GM23338 (cell line): ENCODE data around the gene OR51B2. TPM values are rescaled to one million over a fixed set of nuclear protein-coding genes. Genes with fewer than 3 reads are reported as not detected.

Source experiments
- ATAC-seq: fragments of 200-7000 bp; cut with Tn5 transposase; 3 replicates; pipeline ENCODE4 v1.9.1; 2020
- DNase-seq: peaks from one replicate; pipeline ENCODE4 v3.0.0-alpha.2; 2015; ENCODE audit warnings: low spot score
- H2AFZ ChIP-seq: fragments of 200-600 bp; sonication (generic); 2 replicates; pipeline ENCODE4 v1.8.0; 2016; ENCODE audit warnings: antibody characterized with exemption, mild to moderate bottlenecking, moderate library complexity
- H3F3A ChIP-seq: fragments of 200-600 bp; sonication (generic); replicated peaks from 2 replicates; pipeline ENCODE4 v1.8.0; 2017; ENCODE audit warnings: antibody characterized with exemption, mixed run types, low read depth
- H3K27ac ChIP-seq: fragments of 200-600 bp; sonication (generic); 2 replicates; pipeline ENCODE4 v1.6.1; 2016; ENCODE audit warnings: low read depth
- H3K27me3 ChIP-seq: fragments of 200-600 bp; sonication (generic); 2 replicates; pipeline ENCODE4 v1.8.0; 2016; ENCODE audit warnings: mild to moderate bottlenecking, mixed run types, moderate library complexity; ENCODE audit not compliant: insufficient read depth
- H3K36me3 ChIP-seq: fragments of 200-600 bp; sonication (generic); 2 replicates; pipeline ENCODE4 v1.8.0; 2016; ENCODE audit warnings: mild to moderate bottlenecking; ENCODE audit not compliant: insufficient read depth
- H3K4me1 ChIP-seq: fragments of 200-600 bp; sonication (generic); 2 replicates; pipeline ENCODE4 v1.8.0; 2016; ENCODE audit warnings: mild to moderate bottlenecking, moderate library complexity; ENCODE audit not compliant: insufficient read depth
- H3K4me2 ChIP-seq: fragments of 200-600 bp; sonication (generic); 2 replicates; pipeline ENCODE4 v1.7.1; 2017; ENCODE audit warnings: mixed run types
- H3K4me3 ChIP-seq: fragments of 200-600 bp; sonication (generic); 2 replicates; pipeline ENCODE4 v1.6.1; 2016; ENCODE audit warnings: mixed run types
- H3K79me2 ChIP-seq: fragments of 200-600 bp; sonication (generic); replicated peaks from 2 replicates; pipeline ENCODE4 v1.8.0; 2017; ENCODE audit warnings: mild to moderate bottlenecking; ENCODE audit not compliant: insufficient read depth
- H3K9me2 ChIP-seq: fragments of 200-600 bp; sonication (generic); 2 replicates; pipeline ENCODE4 v1.8.0; 2017; ENCODE audit not compliant: insufficient read depth
- H4K20me1 ChIP-seq: fragments of 200-600 bp; sonication (generic); replicated peaks from 2 replicates; pipeline ENCODE4 v1.8.0; 2017; ENCODE audit warnings: mild to moderate bottlenecking; ENCODE audit not compliant: insufficient read depth
- H3K27ac Mint-ChIP-seq: 2 replicates; pipeline ENCODE4 v1.8.0; 2020; ENCODE audit warnings: inconsistent platforms, mild to moderate bottlenecking, moderate library complexity, mixed read lengths
- H3K27me3 Mint-ChIP-seq: 3 replicates; pipeline ENCODE4 v1.8.0; 2022; ENCODE audit warnings: low read depth, mild to moderate bottlenecking, moderate library complexity, mixed read lengths, inconsistent platforms; ENCODE audit not compliant: insufficient read depth, poor library complexity
- H3K36me3 Mint-ChIP-seq: 3 replicates; pipeline ENCODE4 v1.8.0; 2021; ENCODE audit warnings: low read depth, mild to moderate bottlenecking, inconsistent platforms, moderate library complexity, mixed read lengths
- H3K4me1 Mint-ChIP-seq: 3 replicates; pipeline ENCODE4 v1.8.0; 2020; ENCODE audit warnings: mild to moderate bottlenecking, inconsistent platforms, mixed read lengths
- H3K4me3 Mint-ChIP-seq: 3 replicates; pipeline ENCODE4 v1.8.0; 2021; ENCODE audit warnings: moderate library complexity, mild to moderate bottlenecking, inconsistent platforms, mixed read lengths
- H3K9me3 Mint-ChIP-seq: 3 replicates; pipeline ENCODE4 v1.8.0; 2020; ENCODE audit warnings: moderate library complexity, mild to moderate bottlenecking, inconsistent platforms, mixed read lengths
- CREB1 ChIP-seq: fragments of 250-450 bp; sonication (Bioruptor Pico); IDR thresholded peaks from 2 replicates; pipeline ENCODE4 v1.5.0; 2020; ENCODE audit warnings: low read depth, mild to moderate bottlenecking, moderate library complexity
- EZH2 ChIP-seq: fragments of 200-600 bp; sonication (generic); IDR thresholded peaks from one replicate; pipeline ENCODE4 v1.8.0; 2017; ENCODE audit warnings: antibody characterized with exemption, mild to moderate bottlenecking, low read depth; ENCODE audit not compliant: unreplicated experiment
- EZH2phosphoT487 ChIP-seq: fragments of 200-600 bp; sonication (generic); IDR thresholded peaks from one replicate; pipeline ENCODE4 v1.8.1; 2018; ENCODE audit warnings: antibody characterized with exemption; ENCODE audit not compliant: unreplicated experiment
- JUNB ChIP-seq: IDR thresholded peaks from one replicate; pipeline ENCODE4 v1.6.1; 2016; ENCODE audit warnings: antibody characterized with exemption; ENCODE audit not compliant: unreplicated experiment
- NANOG ChIP-seq: IDR thresholded peaks from 2 replicates; pipeline ENCODE4 v1.6.1; 2016; ENCODE audit warnings: antibody characterized with exemption, borderline replicate concordance
- POLR2AphosphoS5 ChIP-seq: IDR thresholded peaks from 2 replicates; pipeline ENCODE4 v1.6.1; 2016; ENCODE audit warnings: antibody characterized with exemption, low read depth
- STAT1 ChIP-seq: IDR thresholded peaks from one replicate; pipeline ENCODE4 v1.6.1; 2016; ENCODE audit warnings: antibody characterized with exemption; ENCODE audit not compliant: unreplicated experiment
- ZNF114 ChIP-seq: fragments of 250-450 bp; sonication (Bioruptor Pico); IDR thresholded peaks from 2 replicates; pipeline ENCODE4 v1.5.0; 2020; ENCODE audit warnings: mild to moderate bottlenecking, moderate library complexity
- ZNF331 ChIP-seq: fragments of 250-450 bp; sonication (Bioruptor Pico); IDR thresholded peaks from 2 replicates; pipeline ENCODE4 v1.5.0; 2020; ENCODE audit warnings: low read depth, mild to moderate bottlenecking, moderate library complexity
- polyA plus RNA-seq: library from polyadenylated mRNA; unstranded; fragments of >200 nt; fragmentation: Nextera tagmentation; extraction: Ambion mirVana; gene quantifications from 2 replicates; pipeline ENCODE4 v1.2.1, GENCODE V29; 2016
- total RNA-seq: library from RNA; depleted of rRNA; stranded (reverse); fragments of >200 nt; shearing (Covaris generic); gene quantifications from 2 replicates; pipeline ENCODE4 v1.2.3, GENCODE V29; 2014
- TF ChIP-seq, protein P1 (sequence below): IDR thresholded peaks from one replicate; pipeline ENCODE4 v1.6.1; 2018; ENCODE audit warnings: antibody characterized with exemption; ENCODE audit not compliant: unreplicated experiment
- TF ChIP-seq, protein P2 (sequence below), 2 experiments: fragments of 200-600 bp in 1 of 2; sonication (generic) in 1 of 2; conservative IDR thresholded peaks; 2 replicates each; pipeline versions ENCODE4 v1.5.1 to v1.6.1; 2016 to 2017; ENCODE audit warnings: antibody characterized with exemption in 2 of 2, low read depth in 2 of 2, mild to moderate bottlenecking in 2 of 2, moderate library complexity in 1 of 2
- TF ChIP-seq, protein P3 (sequence below): IDR thresholded peaks from 2 replicates; pipeline ENCODE4 v1.6.1; 2016; ENCODE audit warnings: antibody characterized with exemption
- TF ChIP-seq, protein P4 (sequence below): fragments of 250-450 bp; sonication (Bioruptor Pico); IDR thresholded peaks from 2 replicates; pipeline ENCODE4 v1.5.0; 2020; ENCODE audit warnings: mild to moderate bottlenecking, moderate library complexity

OR51B2 gene
- total and polyA plus RNA-seq, 2 experiments from 2014 or later, result not detected

DNA sequence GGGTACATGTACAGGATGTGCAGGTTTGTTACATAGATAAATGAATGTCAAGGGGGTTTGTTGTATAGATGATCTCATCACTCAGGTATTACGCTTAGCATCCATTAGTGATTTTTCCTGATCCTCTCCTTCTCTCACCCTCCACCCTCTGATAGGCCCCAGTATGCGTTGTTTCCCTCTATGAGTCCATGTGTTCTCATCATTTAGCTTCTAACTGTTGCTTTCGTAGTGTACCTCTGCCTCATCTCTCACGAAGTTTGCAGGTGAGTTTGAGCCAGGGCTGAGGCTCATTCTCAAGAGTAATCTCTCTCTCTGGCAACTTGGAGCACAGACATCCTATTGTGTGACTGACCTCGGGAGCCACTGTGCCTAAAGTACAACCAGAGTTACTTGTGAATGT, 49.7 kb downstream of the OR51B2 start:
- ATAC-seq (no peak; the same call in 1 of the 3 replicates), DNase-seq (no peak)
- Mint-ChIP-seq H3K4me1 (peaks cover 5% of the 10 kb centered on the region; the same call in 2 of the 3 replicates), H3K27ac (no peak overlapping the region), H3K27me3 (no peaks in the 10 kb centered on the region), H3K4me3 (no peak overlapping the region), H3K9me3 (no peaks in the 10 kb centered on the region), H3K36me3 (no peaks in the 10 kb centered on the region)
- no peaks in the 10 kb centered on the region for H3K79me2 ChIP-seq
- no peak overlapping the region for H3K4me2 ChIP-seq
- H4K20me1 ChIP-seq, result no peaks in the 10 kb centered on the region
- no peak overlapping the region for H3K4me3 ChIP-seq
- no peaks in the 10 kb centered on the region for H3K36me3 ChIP-seq
- H3F3A ChIP-seq, result no peaks in the 10 kb centered on the region
- TF ChIP-seq, protein P1, sequence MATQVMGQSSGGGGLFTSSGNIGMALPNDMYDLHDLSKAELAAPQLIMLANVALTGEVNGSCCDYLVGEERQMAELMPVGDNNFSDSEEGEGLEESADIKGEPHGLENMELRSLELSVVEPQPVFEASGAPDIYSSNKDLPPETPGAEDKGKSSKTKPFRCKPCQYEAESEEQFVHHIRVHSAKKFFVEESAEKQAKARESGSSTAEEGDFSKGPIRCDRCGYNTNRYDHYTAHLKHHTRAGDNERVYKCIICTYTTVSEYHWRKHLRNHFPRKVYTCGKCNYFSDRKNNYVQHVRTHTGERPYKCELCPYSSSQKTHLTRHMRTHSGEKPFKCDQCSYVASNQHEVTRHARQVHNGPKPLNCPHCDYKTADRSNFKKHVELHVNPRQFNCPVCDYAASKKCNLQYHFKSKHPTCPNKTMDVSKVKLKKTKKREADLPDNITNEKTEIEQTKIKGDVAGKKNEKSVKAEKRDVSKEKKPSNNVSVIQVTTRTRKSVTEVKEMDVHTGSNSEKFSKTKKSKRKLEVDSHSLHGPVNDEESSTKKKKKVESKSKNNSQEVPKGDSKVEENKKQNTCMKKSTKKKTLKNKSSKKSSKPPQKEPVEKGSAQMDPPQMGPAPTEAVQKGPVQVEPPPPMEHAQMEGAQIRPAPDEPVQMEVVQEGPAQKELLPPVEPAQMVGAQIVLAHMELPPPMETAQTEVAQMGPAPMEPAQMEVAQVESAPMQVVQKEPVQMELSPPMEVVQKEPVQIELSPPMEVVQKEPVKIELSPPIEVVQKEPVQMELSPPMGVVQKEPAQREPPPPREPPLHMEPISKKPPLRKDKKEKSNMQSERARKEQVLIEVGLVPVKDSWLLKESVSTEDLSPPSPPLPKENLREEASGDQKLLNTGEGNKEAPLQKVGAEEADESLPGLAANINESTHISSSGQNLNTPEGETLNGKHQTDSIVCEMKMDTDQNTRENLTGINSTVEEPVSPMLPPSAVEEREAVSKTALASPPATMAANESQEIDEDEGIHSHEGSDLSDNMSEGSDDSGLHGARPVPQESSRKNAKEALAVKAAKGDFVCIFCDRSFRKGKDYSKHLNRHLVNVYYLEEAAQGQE, result no peak
- TF ChIP-seq STAT1 (no peak), POLR2AphosphoS5 (no peak), EZH2 (no peak), JUNB (no peak), CREB1 (CRISPR knock-in tag) (no peak), ZNF331 (CRISPR knock-in tag) (no peak), EZH2phosphoT487 (no peak), NANOG (no peak), ZNF114 (CRISPR knock-in tag) (no peak)
- TF ChIP-seq, protein P2, sequence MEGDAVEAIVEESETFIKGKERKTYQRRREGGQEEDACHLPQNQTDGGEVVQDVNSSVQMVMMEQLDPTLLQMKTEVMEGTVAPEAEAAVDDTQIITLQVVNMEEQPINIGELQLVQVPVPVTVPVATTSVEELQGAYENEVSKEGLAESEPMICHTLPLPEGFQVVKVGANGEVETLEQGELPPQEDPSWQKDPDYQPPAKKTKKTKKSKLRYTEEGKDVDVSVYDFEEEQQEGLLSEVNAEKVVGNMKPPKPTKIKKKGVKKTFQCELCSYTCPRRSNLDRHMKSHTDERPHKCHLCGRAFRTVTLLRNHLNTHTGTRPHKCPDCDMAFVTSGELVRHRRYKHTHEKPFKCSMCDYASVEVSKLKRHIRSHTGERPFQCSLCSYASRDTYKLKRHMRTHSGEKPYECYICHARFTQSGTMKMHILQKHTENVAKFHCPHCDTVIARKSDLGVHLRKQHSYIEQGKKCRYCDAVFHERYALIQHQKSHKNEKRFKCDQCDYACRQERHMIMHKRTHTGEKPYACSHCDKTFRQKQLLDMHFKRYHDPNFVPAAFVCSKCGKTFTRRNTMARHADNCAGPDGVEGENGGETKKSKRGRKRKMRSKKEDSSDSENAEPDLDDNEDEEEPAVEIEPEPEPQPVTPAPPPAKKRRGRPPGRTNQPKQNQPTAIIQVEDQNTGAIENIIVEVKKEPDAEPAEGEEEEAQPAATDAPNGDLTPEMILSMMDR (conservative IDR thresholded peaks at IDR 0.05; ENCODE audit: low read depth in 2 of 2), result no peak
- TF ChIP-seq, protein P3, sequence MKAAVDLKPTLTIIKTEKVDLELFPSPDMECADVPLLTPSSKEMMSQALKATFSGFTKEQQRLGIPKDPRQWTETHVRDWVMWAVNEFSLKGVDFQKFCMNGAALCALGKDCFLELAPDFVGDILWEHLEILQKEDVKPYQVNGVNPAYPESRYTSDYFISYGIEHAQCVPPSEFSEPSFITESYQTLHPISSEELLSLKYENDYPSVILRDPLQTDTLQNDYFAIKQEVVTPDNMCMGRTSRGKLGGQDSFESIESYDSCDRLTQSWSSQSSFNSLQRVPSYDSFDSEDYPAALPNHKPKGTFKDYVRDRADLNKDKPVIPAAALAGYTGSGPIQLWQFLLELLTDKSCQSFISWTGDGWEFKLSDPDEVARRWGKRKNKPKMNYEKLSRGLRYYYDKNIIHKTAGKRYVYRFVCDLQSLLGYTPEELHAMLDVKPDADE, result no peak
- TF ChIP-seq, protein P4, sequence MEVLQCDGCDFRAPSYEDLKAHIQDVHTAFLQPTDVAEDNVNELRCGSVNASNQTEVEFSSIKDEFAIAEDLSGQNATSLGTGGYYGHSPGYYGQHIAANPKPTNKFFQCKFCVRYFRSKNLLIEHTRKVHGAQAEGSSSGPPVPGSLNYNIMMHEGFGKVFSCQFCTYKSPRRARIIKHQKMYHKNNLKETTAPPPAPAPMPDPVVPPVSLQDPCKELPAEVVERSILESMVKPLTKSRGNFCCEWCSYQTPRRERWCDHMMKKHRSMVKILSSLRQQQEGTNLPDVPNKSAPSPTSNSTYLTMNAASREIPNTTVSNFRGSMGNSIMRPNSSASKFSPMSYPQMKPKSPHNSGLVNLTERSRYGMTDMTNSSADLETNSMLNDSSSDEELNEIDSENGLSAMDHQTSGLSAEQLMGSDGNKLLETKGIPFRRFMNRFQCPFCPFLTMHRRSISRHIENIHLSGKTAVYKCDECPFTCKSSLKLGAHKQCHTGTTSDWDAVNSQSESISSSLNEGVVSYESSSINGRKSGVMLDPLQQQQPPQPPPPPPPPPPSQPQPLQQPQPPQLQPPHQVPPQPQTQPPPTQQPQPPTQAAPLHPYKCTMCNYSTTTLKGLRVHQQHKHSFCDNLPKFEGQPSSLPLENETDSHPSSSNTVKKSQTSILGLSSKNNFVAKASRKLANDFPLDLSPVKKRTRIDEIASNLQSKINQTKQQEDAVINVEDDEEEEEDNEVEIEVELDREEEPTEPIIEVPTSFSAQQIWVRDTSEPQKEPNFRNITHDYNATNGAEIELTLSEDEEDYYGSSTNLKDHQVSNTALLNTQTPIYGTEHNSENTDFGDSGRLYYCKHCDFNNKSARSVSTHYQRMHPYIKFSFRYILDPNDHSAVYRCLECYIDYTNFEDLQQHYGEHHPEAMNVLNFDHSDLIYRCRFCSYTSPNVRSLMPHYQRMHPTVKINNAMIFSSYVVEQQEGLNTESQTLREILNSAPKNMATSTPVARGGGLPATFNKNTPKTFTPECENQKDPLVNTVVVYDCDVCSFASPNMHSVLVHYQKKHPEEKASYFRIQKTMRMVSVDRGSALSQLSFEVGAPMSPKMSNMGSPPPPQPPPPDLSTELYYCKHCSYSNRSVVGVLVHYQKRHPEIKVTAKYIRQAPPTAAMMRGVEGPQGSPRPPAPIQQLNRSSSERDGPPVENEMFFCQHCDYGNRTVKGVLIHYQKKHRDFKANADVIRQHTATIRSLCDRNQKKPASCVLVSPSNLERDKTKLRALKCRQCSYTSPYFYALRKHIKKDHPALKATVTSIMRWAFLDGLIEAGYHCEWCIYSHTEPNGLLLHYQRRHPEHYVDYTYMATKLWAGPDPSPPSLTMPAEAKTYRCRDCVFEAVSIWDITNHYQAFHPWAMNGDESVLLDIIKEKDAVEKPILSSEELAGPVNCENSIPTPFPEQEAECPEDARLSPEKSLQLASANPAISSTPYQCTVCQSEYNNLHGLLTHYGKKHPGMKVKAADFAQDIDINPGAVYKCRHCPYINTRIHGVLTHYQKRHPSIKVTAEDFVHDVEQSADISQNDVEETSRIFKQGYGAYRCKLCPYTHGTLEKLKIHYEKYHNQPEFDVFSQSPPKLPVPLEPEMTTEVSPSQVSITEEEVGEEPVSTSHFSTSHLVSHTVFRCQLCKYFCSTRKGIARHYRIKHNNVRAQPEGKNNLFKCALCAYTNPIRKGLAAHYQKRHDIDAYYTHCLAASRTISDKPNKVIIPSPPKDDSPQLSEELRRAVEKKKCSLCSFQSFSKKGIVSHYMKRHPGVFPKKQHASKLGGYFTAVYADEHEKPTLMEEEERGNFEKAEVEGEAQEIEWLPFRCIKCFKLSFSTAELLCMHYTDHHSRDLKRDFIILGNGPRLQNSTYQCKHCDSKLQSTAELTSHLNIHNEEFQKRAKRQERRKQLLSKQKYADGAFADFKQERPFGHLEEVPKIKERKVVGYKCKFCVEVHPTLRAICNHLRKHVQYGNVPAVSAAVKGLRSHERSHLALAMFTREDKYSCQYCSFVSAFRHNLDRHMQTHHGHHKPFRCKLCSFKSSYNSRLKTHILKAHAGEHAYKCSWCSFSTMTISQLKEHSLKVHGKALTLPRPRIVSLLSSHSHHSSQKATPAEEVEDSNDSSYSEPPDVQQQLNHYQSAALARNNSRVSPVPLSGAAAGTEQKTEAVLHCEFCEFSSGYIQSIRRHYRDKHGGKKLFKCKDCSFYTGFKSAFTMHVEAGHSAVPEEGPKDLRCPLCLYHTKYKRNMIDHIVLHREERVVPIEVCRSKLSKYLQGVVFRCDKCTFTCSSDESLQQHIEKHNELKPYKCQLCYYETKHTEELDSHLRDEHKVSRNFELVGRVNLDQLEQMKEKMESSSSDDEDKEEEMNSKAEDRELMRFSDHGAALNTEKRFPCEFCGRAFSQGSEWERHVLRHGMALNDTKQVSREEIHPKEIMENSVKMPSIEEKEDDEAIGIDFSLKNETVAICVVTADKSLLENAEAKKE (CRISPR knock-in tag), result no peak
- no peak overlapping the region for H3K27ac ChIP-seq
- H3K27me3 ChIP-seq, result no peaks in the 10 kb centered on the region
- H3K9me2 ChIP-seq, result no peaks in the 10 kb centered on the region
- H2AFZ ChIP-seq, result peak overlapping the region; percentile 35; the same call in 1 of the 2 replicates
- H3K4me1 ChIP-seq, result no peaks in the 10 kb centered on the region
